Ovary (tissue), 9 donors: ENCODE measurements around the gene TASOR. TPM values are rescaled to one million over a fixed set of nuclear protein-coding genes. Genes with fewer than 3 reads are reported as not detected.

Source experiments
- DNase-seq, 5 donors: peaks; one replicate each; pipeline ENCODE4 v3.0.0-alpha.2; 2019 to 2020
- H3K27ac ChIP-seq, 2 donors: fragments of 200-600 bp; one replicate each; pipeline versions ENCODE4 v1.5.1 to v1.8.0; 2019 to 2022
- H3K27me3 ChIP-seq: fragments of 200-600 bp; one replicate; pipeline ENCODE4 v1.8.0; 2022
- H3K36me3 ChIP-seq: fragments of 200-600 bp; sonication (generic); one replicate; pipeline ENCODE4 v1.5.1; 2019
- H3K4me1 ChIP-seq: one replicate; pipeline ENCODE4 v1.8.1; 2013; ENCODE audit warnings: mild to moderate bottlenecking, moderate library complexity; ENCODE audit not compliant: insufficient read depth
- H3K4me3 ChIP-seq: fragments of 200-600 bp; sonication (generic); one replicate; pipeline ENCODE4 v1.5.1; 2017
- H3K9me3 ChIP-seq, 2 donors: fragments of 200-600 bp in 1 of 2; sonication (generic) in 1 of 2; one replicate each; pipeline versions ENCODE4 v1.5.1 to v1.8.1; 2013 to 2019; ENCODE audit warnings: mild to moderate bottlenecking in 1 of 2, moderate library complexity in 1 of 2
- EP300 ChIP-seq: sonication (generic); formaldehyde crosslinking; IDR thresholded peaks from one replicate; pipeline ENCODE4 v1.6.1; 2017; ENCODE audit warnings: antibody characterized with exemption
- POLR2A ChIP-seq: fragments of 450-650 bp; IDR thresholded peaks from one replicate; pipeline ENCODE4 v1.6.1; 2017; ENCODE audit warnings: antibody characterized with exemption, mild to moderate bottlenecking, moderate library complexity
- WGBS, 3 donors: extraction: QIAGEN DNeasy Blood & Tissue Kit in 1 of 3; methylation state at CpG; one replicate each; pipeline versions ENCODE4 v1.1.5 to v1.1.7; 2013 to 2017; 5-methylcytosine and 5-hydroxymethylcytosine counted together
- intact Hi-C, 4 donors: fragments of 100-400 bp; cut with DNase I; formaldehyde crosslinking; loops; one replicate each; pipeline versions ENCODE4 v1.11.0 to v1.15.1; 2022 to 2023
- polyA plus RNA-seq, 2 donors: library from polyadenylated mRNA; stranded (reverse); fragments of 200-250 nt in 1 of 2; fragments of 350-450 nt in 1 of 2; fragmentation: Illumina TruSeq in 1 of 2; extraction: RNeasy Lipid Tissue Mini Kit (QIAGEN cat#74804) in 1 of 2; gene quantifications; one replicate each; pipeline ENCODE4 v1.2.3, GENCODE V29; 2013 to 2014
- total RNA-seq, 7 donors: library from RNA; depleted of rRNA in 2 of 7; stranded (reverse); fragments of >200 nt in 2 of 7; fragmentation: NEBNext Ultra II Directional in 3 of 7; extraction: Animal tissue kit (Norgen Biotek cat#: 25700) in 3 of 7; gene quantifications; one replicate each; pipeline versions ENCODE4 v1.1.0 to v1.2.4, GENCODE V29; 2016 to 2023
- TF ChIP-seq, protein P1 (sequence below), 3 donors: fragments of 450-650 bp in 2 of 3; fragments of 200-600 bp in 1 of 3; IDR thresholded peaks; one replicate each; pipeline versions ENCODE4 v1.5.1 to v1.8.0; 2016 to 2022; ENCODE audit warnings: antibody characterized with exemption in 3 of 3, mild to moderate bottlenecking in 1 of 3
- donor health status: DM: no; HTN: no; CAD: no; lungs with moderate emphysema.
- donor health status: DM: no; HTN: no; CAD: no.
- donor health status: Bipolar disorder and iron deficiency.
- donor health status: DM: yes; HTN: yes; CAD: no.
- donor health status: DM: no; HTN: no; CAD: no.
- donor health status: DM: yes; HTN: yes; CAD: no.

Gene TASOR
- total and polyA plus RNA-seq, 9 donors = 27.3 to 95.5 (median 65.4) TPM

DNA sequence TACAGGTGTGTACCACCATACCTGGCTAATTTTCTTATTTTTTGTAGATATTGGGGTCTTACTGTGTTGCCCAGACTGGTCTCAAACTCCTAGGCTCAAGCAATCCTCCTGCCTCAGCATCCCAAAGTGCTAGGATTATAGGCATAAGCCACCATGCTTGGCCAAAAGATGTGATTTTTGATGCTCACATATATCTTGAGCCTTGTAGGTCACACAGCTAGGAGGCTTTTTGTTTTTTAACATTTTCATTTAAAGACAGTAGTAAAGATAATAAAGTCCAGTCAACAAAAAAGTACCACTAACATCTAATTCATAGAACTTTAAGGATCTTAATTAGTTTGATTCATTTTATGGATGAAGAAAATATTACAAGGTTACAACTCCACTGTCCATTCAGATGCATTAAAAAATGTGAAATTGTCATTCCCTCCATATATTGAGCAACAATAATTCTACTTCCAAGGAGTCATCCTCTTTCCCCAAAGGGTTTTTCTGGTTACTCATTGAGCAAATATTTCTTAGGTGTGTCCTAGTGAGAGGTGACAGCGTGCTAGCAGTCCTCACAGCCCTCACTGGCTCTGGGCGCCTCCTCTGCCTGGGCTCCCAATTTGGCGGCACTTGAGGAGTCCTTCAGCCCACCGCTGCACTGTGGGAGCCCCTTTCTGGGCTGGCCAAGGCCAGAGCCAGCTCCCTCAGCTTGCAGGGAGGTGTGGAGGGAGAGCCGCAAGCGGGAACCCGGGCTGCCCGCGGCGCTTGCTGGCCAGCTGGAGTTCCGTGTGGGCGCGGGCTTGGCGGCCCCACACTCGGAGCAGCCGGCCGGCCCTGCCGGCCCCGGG, 8.3 kb upstream of the TASOR start:
- WGBS, 3 donors = 96% methylated on average over 19 of the region's 19 CpGs
- no peaks in the 10 kb centered on the region for H3K9me3 ChIP-seq
- no peak for DNase-seq
- no peak overlapping the region for H3K4me3 ChIP-seq
- H3K36me3 ChIP-seq = no peaks in the 10 kb centered on the region
- intact Hi-C loops = no loop called here
- no peaks in the 10 kb centered on the region for H3K27me3 ChIP-seq
- H3K4me1 ChIP-seq = no peaks in the 10 kb centered on the region
- TF ChIP-seq POLR2A = no peak
- no peak overlapping the region for H3K27ac ChIP-seq

DNA sequence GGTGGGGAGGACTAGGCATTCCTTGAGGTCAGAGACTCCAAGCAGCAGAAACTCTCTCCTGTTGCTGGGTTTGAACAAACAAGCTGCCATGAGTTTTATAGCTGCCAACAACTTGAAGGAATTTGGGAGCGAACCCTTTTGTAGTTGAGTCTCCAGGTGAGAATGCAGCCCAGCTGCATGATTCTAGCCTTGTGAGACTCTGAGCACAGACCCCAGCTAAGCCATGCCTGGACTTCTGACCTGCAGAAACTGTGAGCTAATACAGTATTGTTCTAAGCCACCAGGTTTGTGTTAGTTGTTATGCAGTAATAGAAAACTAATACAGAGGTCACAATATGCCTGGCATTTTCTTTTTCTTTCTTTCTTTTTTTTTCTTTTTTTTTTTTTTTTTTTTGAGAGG, 6.2 kb upstream of the TASOR start:
- WGBS, 3 donors = 98 to 100% (median 100%) methylated on average over 1 of the region's 1 CpG

DNA sequence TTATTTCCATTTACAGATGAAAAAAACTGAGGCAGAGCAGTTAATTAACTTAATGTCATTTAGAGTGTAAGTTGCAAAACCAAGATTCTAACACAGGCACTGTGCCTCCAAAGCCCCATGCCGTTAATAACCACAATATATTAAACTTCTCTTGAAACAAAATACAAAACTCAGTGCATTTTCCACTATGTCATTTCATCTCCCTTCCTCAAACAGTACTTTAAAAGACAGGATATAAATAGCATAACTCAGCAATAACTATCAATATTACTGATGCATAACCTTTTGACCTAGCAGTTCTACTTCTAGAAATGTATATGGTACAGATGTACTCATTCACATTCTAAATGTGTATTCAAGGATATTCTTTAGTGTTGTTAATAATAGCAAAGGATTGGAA, 5.1 kb upstream of the TASOR start:
- H3K4me1 ChIP-seq = no peaks in the 10 kb centered on the region
- H3K27ac ChIP-seq = no peak overlapping the region
- no peak overlapping the region for H3K4me3 ChIP-seq
- TF ChIP-seq EP300 = no peak
- TF ChIP-seq, protein P1, sequence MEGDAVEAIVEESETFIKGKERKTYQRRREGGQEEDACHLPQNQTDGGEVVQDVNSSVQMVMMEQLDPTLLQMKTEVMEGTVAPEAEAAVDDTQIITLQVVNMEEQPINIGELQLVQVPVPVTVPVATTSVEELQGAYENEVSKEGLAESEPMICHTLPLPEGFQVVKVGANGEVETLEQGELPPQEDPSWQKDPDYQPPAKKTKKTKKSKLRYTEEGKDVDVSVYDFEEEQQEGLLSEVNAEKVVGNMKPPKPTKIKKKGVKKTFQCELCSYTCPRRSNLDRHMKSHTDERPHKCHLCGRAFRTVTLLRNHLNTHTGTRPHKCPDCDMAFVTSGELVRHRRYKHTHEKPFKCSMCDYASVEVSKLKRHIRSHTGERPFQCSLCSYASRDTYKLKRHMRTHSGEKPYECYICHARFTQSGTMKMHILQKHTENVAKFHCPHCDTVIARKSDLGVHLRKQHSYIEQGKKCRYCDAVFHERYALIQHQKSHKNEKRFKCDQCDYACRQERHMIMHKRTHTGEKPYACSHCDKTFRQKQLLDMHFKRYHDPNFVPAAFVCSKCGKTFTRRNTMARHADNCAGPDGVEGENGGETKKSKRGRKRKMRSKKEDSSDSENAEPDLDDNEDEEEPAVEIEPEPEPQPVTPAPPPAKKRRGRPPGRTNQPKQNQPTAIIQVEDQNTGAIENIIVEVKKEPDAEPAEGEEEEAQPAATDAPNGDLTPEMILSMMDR (IDR thresholded peaks at IDR 0.05) = no peak
- 84 to 88% (median 86%) methylated on average over 1 of the region's 1 CpG for WGBS, 3 donors
- no peaks in the 10 kb centered on the region for H3K27me3 ChIP-seq
- no peaks in the 10 kb centered on the region for H3K9me3 ChIP-seq
- DNase-seq = no peak
- no peaks in the 10 kb centered on the region for H3K36me3 ChIP-seq
- intact Hi-C loops = no loop called here

More for the DNA sequence above, 6.2 kb upstream of the TASOR start:
- intact Hi-C loops = no loop called here
- no peak overlapping the region for H3K4me3 ChIP-seq
- H3K27me3 ChIP-seq = no peaks in the 10 kb centered on the region
- H3K9me3 ChIP-seq = no peaks in the 10 kb centered on the region
- DNase-seq = no peak
- H3K27ac ChIP-seq = no peak overlapping the region
- H3K4me1 ChIP-seq = no peaks in the 10 kb centered on the region
- H3K36me3 ChIP-seq = no peaks in the 10 kb centered on the region
- TF ChIP-seq POLR2A (no peak), EP300 (no peak)
- TF ChIP-seq, protein P1 (IDR thresholded peaks at IDR 0.05) = no peak

DNA sequence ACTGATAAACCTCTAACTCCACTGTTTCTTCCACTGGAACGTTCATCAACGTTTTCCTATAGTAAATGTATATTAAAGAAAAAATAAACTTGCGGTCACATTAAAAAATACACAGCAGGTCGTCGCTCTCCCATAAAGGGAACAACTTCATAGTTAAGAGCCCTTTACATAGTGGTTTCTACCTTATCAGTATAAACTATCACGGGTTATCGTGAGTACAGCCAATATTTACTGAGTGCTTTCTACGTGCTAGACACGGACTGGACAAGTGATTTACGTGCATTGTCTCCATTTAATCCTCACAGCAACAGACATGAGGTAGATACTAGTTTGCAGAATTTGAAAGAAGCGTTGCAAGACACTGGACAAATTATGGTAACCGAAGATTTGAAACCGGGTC, 964 bp upstream of the TASOR start:
- Histone ChIP-seq H3K27ac (no peak overlapping the region), H3K4me3 (no peak overlapping the region), H3K36me3 (no peaks in the 10 kb centered on the region), H3K27me3 (no peaks in the 10 kb centered on the region), H3K4me1 (no peaks in the 10 kb centered on the region), H3K9me3 (no peaks in the 10 kb centered on the region)
- no peak for DNase-seq
- no peak for TF ChIP-seq EP300
- no peak for TF ChIP-seq POLR2A
- intact Hi-C loops = no loop called here
- WGBS, 3 donors = 96 to 97% (median 97%) methylated on average over 13 of the region's 13 CpGs

DNA sequence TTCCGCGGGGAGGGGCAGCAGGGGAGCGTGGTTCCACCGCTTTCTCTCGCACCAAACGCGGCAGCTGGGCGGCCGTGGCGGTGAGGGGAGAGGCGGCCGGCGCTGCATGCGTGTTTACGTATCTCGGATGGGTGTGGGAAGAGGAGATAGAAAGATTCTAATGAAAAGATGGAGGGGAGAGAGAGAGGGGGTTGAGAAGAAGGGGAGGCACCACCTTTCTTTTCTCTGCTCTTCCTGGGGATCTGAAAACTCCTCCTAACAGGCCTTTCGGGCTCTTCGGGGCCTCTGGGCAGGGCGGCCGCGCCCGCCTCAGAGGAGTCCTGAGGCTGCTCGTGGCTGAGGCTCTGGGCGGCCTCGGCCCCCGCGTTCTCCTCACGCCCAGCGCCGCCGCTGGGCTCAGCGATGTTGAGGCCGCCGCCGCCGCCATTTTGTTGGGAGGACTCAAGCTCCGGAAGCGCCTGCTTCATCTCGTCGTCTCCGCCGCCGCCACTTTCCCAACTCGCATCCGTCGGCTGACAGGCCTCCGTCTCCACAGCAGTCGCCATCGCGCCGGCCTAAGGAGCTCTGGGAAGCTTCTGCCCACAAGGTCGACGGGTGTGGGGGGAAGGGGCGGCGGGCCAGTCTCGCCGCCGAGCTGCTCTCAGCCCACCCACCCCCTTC, 473 bp downstream of the TASOR start:
- H3K36me3 ChIP-seq = no peaks in the 10 kb centered on the region
- H3K4me3 ChIP-seq = peak overlapping the region; percentile 56
- DNase-seq = peak; percentile 70 to 83 (median 75)
- H3K4me1 ChIP-seq = peaks cover 3% of the 10 kb centered on the region
- peak overlapping the region; percentile 99 to 100 for H3K27ac ChIP-seq
- 0 to 1% (median 1%) methylated on average over 49 to 58 of the region's 58 CpGs for WGBS, 3 donors
- intact Hi-C loops = no loop called here
- H3K27me3 ChIP-seq = no peaks in the 10 kb centered on the region
- no peak for TF ChIP-seq EP300
- TF ChIP-seq POLR2A = peak; percentile 38
- TF ChIP-seq, protein P1 (IDR thresholded peaks at IDR 0.05) = peak in 1 of 3 donors; percentile 5
- no peaks in the 10 kb centered on the region for H3K9me3 ChIP-seq
